HG03378 (cell line): ENCODE measurements around the gene HOXA6.

ENCODE experiments used
- ATAC-seq: cut with Tn5 transposase; IDR thresholded peaks from one replicate; pipeline ENCODE4 v1.9.1; 2021; ENCODE audit warnings: mild to moderate bottlenecking, moderate library complexity; ENCODE audit not compliant: unreplicated experiment

Gene HOXA6

DNA sequence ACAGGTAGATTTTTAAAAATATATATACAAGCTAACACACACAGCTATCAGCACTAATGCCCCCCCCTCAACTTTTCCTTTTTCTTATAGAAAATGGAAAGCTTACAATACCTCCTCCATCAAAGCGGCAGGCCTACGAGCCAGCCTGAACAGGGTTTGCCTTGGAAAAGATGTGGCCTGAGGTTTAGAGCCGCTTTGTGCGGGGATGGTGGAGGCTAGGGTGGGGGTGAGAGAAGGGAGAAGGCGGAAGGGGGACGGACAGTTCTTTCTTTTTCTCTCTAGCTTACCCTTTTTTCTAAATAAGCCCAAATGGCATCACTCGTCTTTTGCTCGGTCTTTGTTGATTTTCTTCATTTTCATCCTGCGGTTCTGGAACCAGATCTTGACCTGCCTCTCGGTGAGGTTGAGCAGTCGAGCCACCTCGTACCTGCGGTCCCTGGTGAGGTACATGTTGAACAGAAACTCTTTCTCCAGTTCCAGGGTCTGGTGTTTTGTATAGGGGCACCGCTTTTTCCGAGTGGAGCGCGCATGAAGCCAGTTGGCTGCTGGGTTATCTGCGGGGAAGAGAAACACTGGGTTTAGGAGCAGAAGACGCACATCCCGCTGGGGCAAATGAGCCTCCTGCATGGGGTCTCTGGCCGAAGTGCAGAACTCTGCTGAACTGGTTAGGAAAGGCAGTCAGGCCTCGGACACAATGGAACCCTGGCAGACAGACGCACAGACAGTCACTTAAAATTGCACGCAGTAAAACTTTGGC is 15.9 kb upstream of the HOXA6 start:
- no peak for ATAC-seq

DNA sequence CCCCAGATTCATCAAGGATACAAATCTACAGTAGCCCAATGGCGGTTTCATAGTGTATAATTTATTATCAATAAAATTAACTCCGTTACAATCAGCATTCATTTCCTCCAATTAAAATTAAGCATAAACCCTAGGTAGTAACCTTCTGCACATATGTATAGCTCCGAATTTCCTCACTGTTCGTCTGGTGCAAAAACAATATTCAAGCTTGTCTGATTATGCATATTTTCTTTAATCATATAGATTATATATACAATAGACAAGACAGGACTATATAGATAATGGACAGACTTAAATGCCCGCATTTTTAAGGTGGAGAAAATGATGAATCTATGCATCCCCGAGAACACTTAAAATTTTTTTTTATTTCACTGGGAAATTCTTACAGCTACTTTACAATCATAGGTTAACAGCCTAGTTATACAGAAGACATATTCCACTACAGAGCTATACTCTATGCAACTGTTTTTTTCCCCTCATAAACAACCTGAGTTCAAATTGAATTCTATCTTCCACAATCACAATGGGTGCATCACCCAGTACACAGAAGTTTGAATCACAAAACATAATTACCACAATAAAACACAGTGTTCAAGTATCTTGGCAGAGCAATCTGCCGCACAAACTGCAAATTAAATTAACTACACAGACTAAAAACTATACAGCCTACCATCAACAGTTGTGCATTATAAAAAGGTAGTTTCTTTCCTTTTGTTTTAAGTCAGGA is 15.2 kb upstream of the HOXA6 start:
- ATAC-seq: no peak

DNA sequence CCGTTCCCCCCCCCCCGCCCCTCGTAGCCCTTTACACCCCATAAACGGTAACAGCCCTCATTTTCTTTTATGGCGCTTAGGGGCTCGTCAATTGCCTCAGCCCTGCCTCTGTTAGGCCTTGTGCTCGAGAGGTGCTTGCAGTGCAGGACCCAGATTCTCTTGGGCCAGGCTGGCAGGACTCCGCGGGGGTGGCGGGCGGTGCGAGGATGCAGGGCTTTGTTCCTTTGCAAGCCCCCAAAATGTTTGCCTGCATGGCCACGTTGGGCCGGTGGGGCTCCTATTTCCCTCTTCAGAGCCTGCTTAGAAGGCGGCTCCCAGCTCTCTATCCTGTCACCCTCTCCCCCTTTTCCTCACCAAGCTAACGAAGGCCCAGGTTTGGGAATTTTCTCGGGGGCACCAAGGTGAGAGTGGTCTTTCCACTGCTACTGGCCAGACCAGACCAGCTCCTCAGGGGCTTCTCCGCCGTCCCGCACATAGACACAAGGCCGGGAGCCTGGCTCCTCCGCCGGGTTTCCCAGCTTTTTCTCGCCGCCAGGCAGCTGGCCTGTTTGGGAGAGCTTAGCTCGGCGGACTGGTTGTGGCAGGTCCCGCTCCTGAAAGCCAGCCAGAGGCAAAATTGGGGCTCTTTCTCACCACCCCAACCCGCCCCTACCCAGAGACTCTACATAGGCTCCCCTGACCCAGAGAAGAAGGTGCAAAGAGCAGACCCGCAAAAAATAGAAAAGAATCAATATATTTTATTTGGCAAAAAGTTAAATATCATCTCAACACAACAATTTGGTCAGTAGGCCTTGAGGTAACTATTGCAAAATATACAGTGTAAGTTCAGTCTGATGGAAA is 14.4 kb upstream of the HOXA6 start:
- ATAC-seq: no peak

DNA sequence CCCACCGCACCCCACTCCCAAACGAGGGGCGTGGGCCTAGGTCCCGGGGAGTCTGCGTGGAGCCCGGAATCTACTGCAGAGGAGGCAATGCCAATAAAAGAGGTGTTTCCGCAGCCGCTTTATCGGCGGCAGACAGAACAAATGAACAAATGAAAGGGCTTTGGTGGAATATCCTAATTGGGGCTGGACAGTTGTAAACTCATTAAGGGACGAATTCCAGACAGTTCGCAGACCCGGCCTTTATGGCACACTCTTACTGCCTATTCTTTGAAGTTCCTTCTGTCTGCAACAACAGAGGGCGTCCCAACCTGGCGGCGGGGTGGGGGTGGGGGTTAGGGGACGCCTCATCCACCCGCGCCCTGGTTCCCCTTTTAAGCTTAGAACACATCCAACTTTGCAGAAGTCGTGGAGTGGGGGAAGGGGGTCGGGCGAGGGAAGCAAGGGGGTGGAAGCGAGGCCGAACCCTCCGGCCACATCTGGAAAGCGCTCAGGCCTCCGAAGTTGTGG is 13.7 kb upstream of the HOXA6 start:
- ATAC-seq: no peak

DNA sequence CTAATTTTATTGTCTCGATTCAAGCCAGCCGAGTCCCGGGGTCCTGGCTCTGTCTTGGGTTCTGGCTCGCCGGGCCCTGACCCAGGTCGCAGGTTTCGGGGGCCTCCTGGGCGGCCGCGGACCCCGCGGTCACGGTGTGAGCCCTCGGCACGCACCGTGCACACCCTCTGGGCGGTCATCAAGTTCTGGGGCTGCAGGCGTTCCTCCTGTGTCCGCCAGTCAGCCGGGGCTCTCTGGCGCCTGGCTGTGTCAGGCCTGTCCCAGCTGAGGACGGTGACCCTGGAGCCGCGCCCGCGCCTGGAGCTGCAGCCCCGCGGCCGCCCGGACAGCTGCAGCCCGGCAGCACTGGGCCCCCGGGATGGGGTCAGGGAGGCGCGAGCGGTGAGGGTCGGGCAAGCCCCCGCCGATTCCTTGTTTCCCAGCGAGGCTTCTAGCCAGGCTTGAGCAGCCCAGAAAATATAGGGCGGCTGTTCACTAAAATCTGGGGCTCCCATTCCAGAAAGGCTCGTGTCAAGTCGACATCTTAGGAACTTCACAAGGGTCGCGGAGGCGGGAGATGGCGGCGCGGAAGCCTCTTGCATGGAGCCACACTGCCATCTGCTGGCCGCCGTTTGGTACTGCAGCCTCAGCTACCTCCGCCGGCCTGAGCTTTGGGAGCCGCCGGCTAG is 13.1 kb upstream of the HOXA6 start:
- no peak for ATAC-seq

DNA sequence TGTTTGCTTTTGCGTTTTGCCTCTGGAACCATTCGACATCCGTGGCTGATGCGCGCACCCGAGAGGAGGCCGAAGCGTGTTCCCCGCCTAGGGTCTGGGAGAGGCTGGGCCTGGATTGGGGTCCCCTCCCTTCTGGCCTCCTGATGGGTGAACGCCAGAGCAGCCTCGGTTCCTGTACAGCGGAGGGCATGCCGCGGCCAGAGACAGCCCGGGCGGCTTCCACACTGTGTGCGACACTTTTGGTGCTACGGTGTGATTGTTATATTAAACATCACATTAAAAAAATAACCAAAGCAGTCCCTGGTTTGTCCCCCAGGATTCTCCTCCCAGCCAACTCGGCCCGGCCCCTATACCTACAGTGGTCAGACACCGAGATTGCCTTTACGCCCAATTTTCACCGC is 12.6 kb upstream of the HOXA6 start:
- no peak for ATAC-seq

DNA sequence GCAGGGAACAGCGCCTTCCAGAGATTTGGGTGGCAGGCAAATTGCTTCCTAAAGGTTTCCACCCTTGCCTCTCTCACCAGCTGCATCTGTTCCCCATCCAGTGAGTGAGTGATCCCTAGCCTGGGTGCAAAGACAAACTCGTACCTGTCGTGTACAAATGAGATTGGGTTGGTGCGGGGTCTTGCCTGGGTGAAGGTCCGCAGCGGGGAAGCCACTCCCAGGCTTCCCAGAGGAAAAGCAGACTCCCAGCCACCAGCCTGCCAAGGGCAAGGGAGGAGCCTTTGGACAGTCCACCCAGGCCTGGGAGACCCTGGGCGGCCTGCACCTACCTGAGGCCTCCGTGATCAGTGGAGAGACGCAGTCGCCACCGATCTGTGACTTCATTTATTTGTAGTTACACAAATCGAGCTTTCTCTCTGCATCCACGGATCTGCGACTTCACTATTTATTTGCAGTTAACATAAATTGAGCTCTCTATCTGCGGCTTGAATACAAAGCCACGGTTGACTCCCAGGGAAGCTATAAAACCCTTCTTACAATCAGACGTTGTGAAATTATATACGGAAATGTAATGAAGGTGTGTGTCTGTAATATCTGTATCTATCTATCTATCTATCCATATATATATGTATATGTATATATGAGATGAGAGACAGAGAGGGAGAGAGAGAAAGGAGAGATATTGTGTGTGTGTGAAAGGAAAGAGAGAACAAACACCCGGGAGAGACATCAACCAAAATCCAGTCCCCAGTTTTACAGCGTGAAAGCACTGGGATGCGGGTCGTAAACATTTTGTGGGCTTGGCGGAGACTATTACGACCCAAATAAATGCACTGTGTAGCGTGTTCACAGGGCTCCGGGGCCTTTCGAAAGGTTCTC is 11.9 kb upstream of the HOXA6 start:
- no peak for ATAC-seq

DNA sequence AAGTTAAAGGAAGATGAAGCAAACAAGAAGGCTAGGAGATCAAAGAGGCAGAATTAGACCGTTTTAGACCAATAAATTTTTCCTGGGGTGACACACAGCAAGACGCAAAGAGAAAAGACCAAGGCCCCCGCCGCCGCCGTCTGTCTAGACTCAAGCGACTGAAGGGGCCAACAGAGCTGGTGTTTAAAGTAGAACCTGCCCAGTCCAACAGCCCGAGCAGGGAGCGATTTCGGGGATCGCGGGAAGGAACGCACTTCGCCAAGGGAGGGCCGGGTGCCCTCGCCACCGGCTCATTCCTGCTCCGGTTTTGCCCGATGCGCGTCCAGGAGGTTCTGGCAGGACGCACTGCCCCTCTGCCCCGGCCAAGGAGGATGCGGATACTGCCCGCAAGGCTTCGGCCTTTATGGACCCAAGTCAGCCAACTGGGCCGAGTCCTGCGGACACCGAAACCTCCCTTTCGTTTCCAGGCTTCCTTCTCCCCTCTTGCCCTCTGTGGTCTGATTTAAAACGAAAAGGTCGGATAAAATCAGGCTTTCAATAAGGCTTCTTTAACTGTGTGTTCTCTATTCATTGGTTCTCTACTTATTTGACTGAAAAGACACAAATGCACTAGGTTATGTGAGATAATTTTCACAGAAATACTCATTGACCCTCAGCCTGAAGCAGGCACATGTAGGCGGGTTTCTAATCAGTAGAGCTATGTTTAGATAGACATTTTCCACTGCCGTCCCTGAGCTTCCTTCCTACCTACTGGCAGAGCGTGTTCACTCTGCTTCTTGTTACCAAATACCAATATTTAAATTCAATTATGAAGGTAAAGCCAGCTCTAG is 11.1 kb upstream of the HOXA6 start:
- ATAC-seq: no peak

DNA sequence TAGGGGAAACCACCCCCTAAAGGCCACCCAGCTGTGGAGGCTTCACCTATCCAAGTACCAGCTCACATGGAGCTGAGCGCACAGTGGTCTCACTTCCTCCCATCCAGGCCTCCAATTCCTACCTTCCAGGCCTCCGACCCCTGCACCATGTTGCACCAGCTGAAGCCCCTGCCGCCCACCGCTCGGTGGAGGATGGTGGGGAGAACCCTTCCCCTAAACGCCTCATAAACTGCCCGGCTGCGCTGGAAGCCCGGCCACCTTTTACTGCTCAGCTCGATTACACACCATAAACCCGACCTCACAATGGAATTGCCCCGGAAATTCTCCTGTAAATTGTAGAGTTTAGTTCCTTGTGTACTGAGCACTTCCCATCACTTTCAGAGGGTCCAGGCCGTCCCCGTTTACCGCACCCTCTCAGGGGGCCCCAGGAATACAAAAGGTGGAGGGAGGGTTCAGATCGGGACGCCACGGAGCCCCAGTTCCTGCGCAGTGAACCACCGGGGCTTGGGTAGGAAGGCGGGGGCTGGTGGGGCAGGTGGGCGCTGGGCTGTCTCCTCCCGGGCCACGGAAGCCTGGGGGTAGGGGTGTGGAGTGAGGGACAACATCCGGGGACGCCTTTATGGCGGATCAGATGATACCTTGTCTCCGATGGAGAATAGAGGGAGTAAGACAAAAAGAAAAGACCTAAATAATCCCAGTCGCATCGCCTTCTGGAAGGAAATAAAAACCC is 10.3 kb upstream of the HOXA6 start:
- no peak for ATAC-seq

DNA sequence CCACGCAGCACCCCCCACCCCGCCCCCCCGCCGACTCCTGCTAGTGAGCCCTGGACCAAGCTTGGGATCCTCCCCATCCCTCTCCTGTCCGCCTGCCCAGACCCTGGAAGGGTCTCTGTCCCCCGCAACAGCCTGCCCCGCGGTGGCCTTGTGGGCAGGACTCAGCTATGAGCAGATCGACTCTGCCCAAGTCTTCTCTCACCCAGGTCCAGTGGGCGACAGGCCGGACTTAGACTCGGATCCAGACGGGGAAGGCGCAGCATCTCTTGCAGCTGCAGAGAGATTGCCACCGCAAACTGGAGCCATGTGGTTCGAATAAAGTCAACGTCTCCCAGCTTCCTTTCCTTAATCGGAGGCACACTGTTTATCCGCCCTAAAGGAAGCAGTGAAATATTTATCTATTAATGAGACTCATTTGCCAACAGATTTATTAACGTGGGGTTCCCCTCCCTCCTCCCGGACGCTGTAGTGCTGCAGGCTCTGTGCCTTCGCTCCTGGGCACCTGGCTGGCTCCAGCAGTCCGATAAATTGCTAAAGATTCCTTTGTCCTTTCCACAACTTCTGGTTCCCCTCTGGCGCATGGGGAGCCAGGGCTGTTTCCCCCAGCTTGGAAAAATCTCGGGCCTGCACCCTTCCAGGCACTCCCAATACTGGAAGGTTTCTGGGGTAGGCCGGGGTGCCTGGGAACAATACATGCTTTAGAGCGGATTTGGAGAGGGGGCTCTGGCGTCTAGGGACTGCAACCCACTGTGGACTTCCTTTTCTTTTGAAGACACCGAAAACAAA is 9.5 kb upstream of the HOXA6 start:
- ATAC-seq: no peak

DNA sequence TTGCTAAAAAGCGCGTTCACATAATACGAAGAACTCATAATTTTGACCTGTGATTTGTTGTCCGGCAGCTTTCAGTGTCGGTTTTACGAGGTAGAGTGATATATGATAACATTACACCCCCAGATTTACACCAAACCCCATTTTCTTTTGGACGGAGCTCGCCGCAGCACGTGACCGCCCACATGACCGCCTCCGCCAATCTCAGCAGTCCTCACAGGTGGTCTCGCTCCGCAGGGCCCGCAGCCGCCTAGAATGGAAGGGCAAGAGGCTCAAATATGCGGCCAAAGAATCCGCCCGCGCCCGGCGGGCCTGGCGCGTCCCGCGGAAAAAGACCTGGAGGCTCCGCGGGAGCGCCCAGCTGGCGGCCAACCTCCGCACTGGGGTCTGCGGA is 8.9 kb upstream of the HOXA6 start, which contains the start of gene HOXA7:
Gene HOXA7 (minus strand): TSS at position 168 of the 391 bp plus-strand sequence. CDS start 130 bp downstream, at position 38.
- ATAC-seq: no peak

DNA sequence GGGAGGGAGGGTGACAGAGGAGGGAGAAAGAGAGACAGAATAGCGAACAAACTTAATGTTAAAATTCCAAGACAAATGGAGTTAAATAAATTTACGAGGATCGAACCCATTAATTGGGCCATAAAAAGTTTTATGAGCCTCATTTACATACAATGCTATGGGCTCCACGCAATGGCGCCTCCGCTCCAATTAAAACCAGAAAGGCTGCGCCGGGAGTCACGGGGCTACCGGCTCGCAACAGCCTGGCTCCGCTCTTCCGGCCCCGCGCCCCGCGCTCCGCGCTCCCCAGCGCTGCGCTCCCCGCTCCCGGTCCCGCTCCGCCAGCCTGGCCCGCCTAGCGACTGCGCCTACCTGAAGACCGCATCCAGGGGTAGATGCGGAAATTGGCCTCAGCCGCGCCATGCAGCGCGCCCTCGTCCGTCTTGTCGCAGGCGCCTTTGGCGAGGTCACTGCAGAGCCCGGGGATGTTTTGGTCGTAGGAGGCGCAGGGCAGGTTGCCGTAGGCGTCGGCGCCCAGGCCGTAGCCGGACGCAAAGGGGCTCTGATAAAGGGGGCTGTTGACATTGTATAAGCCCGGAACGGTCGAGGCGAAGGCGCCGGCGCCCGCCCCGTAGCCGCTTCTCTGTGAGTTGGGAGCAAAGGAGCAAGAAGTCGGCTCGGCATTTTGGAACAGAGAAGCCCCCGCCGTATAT is 8.4 kb upstream of the HOXA6 start:
- ATAC-seq: no peak

DNA sequence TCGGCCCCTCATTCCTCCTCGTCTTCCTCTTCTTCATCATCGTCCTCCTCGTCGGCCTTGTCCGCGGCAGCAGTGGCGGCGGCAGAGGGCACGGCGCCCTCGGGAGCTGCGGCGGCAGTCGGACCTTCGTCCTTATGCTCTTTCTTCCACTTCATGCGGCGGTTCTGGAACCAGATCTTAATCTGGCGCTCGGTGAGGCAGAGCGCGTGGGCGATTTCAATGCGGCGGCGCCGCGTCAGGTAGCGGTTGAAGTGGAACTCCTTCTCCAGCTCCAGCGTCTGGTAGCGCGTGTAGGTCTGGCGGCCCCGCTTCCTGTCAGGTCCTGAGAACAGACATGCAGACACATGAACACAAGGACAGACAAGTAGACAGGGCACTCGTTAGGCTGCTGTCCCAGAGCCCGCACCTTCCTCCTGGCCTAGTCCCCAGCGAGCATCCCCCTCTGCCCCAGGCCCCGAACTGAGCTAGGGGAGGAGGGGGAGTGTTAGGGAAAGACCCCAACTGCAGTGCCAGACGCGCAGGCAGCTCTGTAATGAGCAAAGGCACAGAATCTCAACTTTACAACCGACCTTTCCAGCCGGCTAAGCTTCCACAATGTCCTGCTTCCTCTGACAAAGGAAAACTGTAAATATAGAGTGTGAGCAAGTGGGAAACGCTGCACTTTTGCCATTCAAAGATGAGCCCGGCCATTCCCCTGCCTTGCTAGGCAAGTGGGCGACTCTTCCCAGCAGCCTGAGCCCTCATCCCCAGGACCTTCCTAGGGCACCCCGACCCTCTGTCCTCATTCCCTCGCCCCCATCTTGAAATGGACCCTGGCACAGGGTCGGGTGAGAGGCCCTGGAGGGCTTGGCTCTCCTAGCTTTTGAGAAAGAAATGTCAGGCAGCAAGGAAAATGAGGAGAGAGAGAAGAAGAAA is 7.6 kb upstream of the HOXA6 start:
- ATAC-seq: no peak

DNA sequence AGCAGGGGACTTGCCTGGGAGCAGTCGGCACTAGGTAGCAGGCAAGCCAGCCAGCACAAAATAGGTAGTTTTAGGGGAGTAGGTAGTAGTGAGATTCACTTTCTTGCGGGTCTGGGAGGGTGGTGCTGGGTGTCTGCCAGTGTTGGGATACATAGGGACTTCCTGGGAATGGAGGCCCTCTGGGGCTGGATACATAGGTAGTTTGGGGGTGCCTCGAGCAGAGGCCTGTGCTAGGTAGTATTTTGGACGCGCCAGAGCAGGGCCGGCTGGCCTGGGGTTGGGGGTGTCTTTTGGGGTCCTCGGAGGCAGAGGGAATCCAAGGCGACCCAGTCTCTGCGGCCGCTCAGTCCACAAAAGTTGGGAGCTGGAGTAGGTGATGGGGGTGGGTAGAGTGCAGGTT is 6.8 kb upstream of the HOXA6 start:
- no peak for ATAC-seq

DNA sequence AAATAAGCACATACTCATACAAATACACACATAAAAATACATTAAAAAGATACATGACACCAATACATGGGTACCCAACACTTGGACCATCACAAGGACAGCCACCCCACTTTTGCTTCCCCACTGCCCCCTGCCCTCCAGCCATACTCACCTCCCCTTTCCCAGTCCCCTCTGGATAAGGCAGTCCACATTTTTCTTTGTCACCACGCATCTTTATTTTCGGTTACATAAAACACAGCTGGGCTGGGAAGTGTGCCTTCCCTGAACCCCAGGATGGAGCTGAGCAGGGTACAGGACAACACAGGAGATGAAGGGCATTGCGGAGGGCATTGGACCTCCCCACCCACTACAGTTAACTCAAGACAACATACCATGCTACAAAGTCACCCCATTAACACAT is 6.0 kb upstream of the HOXA6 start:
- no peak for ATAC-seq
